Right atrium auricular region (tissue), 2 donors: Measurements from ENCODE around the gene HRH4. TPM values are rescaled to one million over a fixed set of nuclear protein-coding genes. Genes with fewer than 3 reads are reported as not detected.

ENCODE experiments used
- DNase-seq: peaks from one replicate; pipeline ENCODE4 v3.0.0-alpha.2; 2019; ENCODE audit warnings: low spot score
- H3K27ac ChIP-seq, 2 donors: fragments of 200-600 bp; sonication (generic); 1 replicate in 1 of 2; 2 replicates in 1 of 2; pipeline ENCODE4 v1.5.1; 2016 to 2019
- H3K27me3 ChIP-seq, 2 donors: fragments of 200-600 bp; sonication (generic); one replicate each; pipeline versions ENCODE4 v1.5.1 to v1.6.0; 2017 to 2019
- H3K36me3 ChIP-seq: fragments of 200-600 bp; sonication (generic); one replicate; pipeline ENCODE4 v1.5.1; 2016
- H3K4me1 ChIP-seq, 2 donors: fragments of 200-600 bp; sonication (generic); one replicate each; pipeline versions ENCODE4 v1.5.1 to v1.6.0; 2017 to 2019
- H3K4me3 ChIP-seq, 2 donors: fragments of 200-600 bp; sonication (generic); 1 replicate in 1 of 2; 2 replicates in 1 of 2; pipeline ENCODE4 v1.5.1; 2017 to 2019; ENCODE audit warnings: mild to moderate bottlenecking in 1 of 2, moderate library complexity in 1 of 2
- H3K9me3 ChIP-seq, 2 donors: fragments of 200-600 bp; sonication (generic); one replicate each; pipeline ENCODE4 v1.5.1; 2019
- CTCF ChIP-seq, 2 donors: fragments of 200-600 bp; sonication (generic); IDR thresholded peaks; one replicate each; pipeline ENCODE4 v1.5.1; 2019; ENCODE audit warnings: antibody characterized with exemption in 2 of 2
- total RNA-seq, 2 donors: library from RNA; depleted of rRNA; stranded (reverse); fragments of >200 nt; gene quantifications; one replicate each; pipeline ENCODE4 v1.1.0, GENCODE V29; 2016

Gene HRH4
- total RNA-seq, 2 donors from 2014 or later = not detected

- no peak overlapping the region for H3K4me3 ChIP-seq
- no peak overlapping the region for H3K27ac ChIP-seq
- H3K36me3 ChIP-seq = no peaks in the 10 kb centered on the region
- no peaks in the 10 kb centered on the region for H3K9me3 ChIP-seq
- TF ChIP-seq CTCF (IDR thresholded peaks at IDR 0.05) = no peak
- no peaks in the 10 kb centered on the region for H3K27me3 ChIP-seq
- DNase-seq = no peak
- no peaks in the 10 kb centered on the region for H3K4me1 ChIP-seq
Measured at GRCh38 chr18:24421831-24422230, 38.6 kb upstream of the HRH4 start.

GRCh38 chr18:24426073-24426397, 34.4 kb upstream of the HRH4 start:
- no peak for TF ChIP-seq CTCF (IDR thresholded peaks at IDR 0.05)
- H3K27me3 ChIP-seq = no peaks in the 10 kb centered on the region
- no peak for DNase-seq
- peaks cover 3% of the 10 kb centered on the region for H3K36me3 ChIP-seq
- no peaks in the 10 kb centered on the region for H3K9me3 ChIP-seq
- peak overlapping the region; percentile 60 to 80 for H3K4me3 ChIP-seq
- peaks cover 0 to 11% of the 10 kb centered on the region in 2 donors for H3K4me1 ChIP-seq
- peak overlapping the region; percentile 78 to 79 for H3K27ac ChIP-seq

- no peak for TF ChIP-seq CTCF (IDR thresholded peaks at IDR 0.05)
- peak within 1 kb of the TSS; percentile 60 to 80 for H3K4me3 ChIP-seq
- H3K36me3 ChIP-seq = peaks cover 7% of the 10 kb centered on the region
- H3K9me3 ChIP-seq = no peaks in the 10 kb centered on the region
- peak within 1 kb of the TSS; percentile 78 to 79 for H3K27ac ChIP-seq
- DNase-seq = peak; percentile 68
- no peaks in the 10 kb centered on the region for H3K27me3 ChIP-seq
- peaks cover 0 to 11% of the 10 kb centered on the region in 2 donors for H3K4me1 ChIP-seq
Measured at GRCh38 chr18:24426398-24427294, 33.8 kb upstream of the HRH4 start, which contains the start of gene IMPACT. TSS of gene IMPACT (plus strand) at chr18:24426670. CDS start at chr18:24426757, 87 bp downstream.

- DNase-seq = no peak
- Histone ChIP-seq H3K4me1 (peaks cover 0 to 11% of the 10 kb centered on the region in 2 donors), H3K36me3 (peaks cover 7% of the 10 kb centered on the region), H3K9me3 (no peaks in the 10 kb centered on the region), H3K27me3 (no peaks in the 10 kb centered on the region), H3K27ac (no peak overlapping the region), H3K4me3 (peak overlapping the region; percentile 60 to 80)
- TF ChIP-seq CTCF (IDR thresholded peaks at IDR 0.05) = no peak
Measured at GRCh38 chr18:24427484-24427883, 33.0 kb upstream of the HRH4 start.

GRCh38 chr18:24428709-24429108, 31.7 kb upstream of the HRH4 start:
- DNase-seq = no peak
- Histone ChIP-seq H3K36me3 (peaks cover 7% of the 10 kb centered on the region), H3K27ac (no peak overlapping the region), H3K4me1 (peaks cover 0 to 11% of the 10 kb centered on the region in 2 donors), H3K4me3 (no peak overlapping the region), H3K27me3 (no peaks in the 10 kb centered on the region), H3K9me3 (no peaks in the 10 kb centered on the region)
- TF ChIP-seq CTCF (IDR thresholded peaks at IDR 0.05) = no peak
